Erythroblast (primary cell): ENCODE measurements around the gene RAB28.

Source experiments
- GATA1 ChIP-seq: IDR thresholded peaks from 2 replicates; pipeline ENCODE4 v1.6.1; 2011; ENCODE audit warnings: low read depth, mild to moderate bottlenecking, control low read depth, low read length, moderate library complexity
- POLR2A ChIP-seq: IDR thresholded peaks from 2 replicates; pipeline ENCODE4 v1.6.1; 2011; ENCODE audit warnings: mild to moderate bottlenecking, low read length

- TF ChIP-seq POLR2A (no peak), GATA1 (no peak)
Measured at GRCh38 chr4:13325744-13326143, 158.4 kb downstream of the RAB28 start.
